ENCODE data around the gene ASPDH. TPM values are rescaled to one million over a fixed set of nuclear protein-coding genes. Genes with fewer than 3 reads are reported as not detected.

Gene ASPDH
- total and polyA plus RNA-seq, 2 of the 13 experiments (the other 11 are each of a cell fraction or from before 2014, with no cell fraction given), result 2.2 to 3.3 TPM

DNA sequence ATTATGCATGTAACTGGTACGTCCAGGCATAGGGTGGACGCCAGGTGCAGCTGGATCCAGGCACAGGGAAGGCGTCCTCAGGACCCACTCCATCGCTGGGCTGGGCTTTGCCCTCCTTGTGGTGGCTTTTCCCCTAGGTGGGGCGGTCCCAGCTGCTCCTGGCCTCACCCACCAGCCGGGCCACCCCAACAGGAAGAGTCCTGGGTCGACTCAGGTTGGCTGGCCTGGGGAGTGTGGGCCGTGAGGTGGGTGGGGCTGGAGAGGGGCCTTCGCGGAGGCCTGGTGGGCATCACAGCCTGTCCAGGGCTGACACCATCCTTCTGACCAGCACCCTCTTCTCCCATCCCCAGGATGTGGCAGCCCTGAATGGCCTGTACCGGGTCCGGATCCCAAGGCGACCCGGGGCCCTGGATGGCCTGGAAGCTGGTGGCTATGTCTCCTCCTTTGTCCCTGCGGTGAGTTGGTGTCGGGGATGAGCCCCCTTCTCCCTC is 33.9 kb downstream of the ASPDH start:
- Histone ChIP-seq H2AFZ (ENCODE audit: low read length) (no peak overlapping the region), H3K9me3 (ENCODE audit: low read length) (no peaks in the 10 kb centered on the region), H3K36me3 (replicated peaks in 1 of 2; ENCODE audit: control insufficient read depth in 1 of 2, insufficient read depth in 2 of 2, low read length in 2 of 2) (no peaks in the 10 kb centered on the region), H3K27me3 (ENCODE audit: control insufficient read depth in 1 of 2, insufficient read depth in 2 of 2, low read length in 2 of 2) (peaks cover 4 to 13% of the 10 kb centered on the region in 2 experiments; a peak in 3 of 5 replicates), H3K4me3 (replicated peaks in 1 of 3; ENCODE audit: insufficient read depth in 1 of 3, low read depth in 2 of 3, low read length in 3 of 3) (no peak overlapping the region), H3K9ac (ENCODE audit: insufficient read depth, low read depth, low read length) (no peak overlapping the region), H3K79me2 (ENCODE audit: insufficient read depth, low read length) (no peaks in the 10 kb centered on the region), H3K4me2 (ENCODE audit: low read depth, low read length) (no peak overlapping the region), H3K4me1 (ENCODE audit: insufficient read depth, low read length) (no peaks in the 10 kb centered on the region), H4K20me1 (ENCODE audit: insufficient read depth, low read length) (no peaks in the 10 kb centered on the region), H3K27ac (ENCODE audit: extremely low read length, insufficient read depth, low read length) (no peak overlapping the region)
- ChIA-PET CTCF (ENCODE audit: low intra/inter-chr PET ratio, low total read pairs) (interaction anchor here (1.2 to 2.4 kb wide), 4 partner anchors 16 to 123 kb away, joined by 5 to 71 read pairs (median 15); partner anchors contain the start of gene NAPSA), POLR2A (interaction anchor here (1.4 kb wide), 1 partner anchor 111 kb away, joined by 3 read pairs; no protein-coding TSS in a partner anchor)
- ATAC-seq (no peak; the same call in 2 of the 3 replicates), DNase-seq (ENCODE audit: low spot score) (no peak), FAIRE-seq (no peak)
- in situ Hi-C loops (cut with HindIII; ENCODE audit: extremely low pct_ligation_motif_present, low pct_unique_long_range_greater_than_20kb) (no loop called here), intact Hi-C loops (cut with micrococcal nuclease; ENCODE audit: unreplicated experiment) (loop anchor here (1.0 kb wide), 2 partner anchors 112 to 123 kb away; no protein-coding TSS in a partner anchor)
- 22% methylated on average over 5 of the region's 16 CpGs for WGBS (ENCODE audit: low lambda C conversion rate)
- 0 out of 2 replicates have a peak, but pooled peaks have one; percentile 67 for TF ChIP-seq ZNF329 (CRISPR knock-in tag; IDR thresholded peaks at IDR 0.05; ENCODE audit: low read depth)
- TF ChIP-seq, protein P1, sequence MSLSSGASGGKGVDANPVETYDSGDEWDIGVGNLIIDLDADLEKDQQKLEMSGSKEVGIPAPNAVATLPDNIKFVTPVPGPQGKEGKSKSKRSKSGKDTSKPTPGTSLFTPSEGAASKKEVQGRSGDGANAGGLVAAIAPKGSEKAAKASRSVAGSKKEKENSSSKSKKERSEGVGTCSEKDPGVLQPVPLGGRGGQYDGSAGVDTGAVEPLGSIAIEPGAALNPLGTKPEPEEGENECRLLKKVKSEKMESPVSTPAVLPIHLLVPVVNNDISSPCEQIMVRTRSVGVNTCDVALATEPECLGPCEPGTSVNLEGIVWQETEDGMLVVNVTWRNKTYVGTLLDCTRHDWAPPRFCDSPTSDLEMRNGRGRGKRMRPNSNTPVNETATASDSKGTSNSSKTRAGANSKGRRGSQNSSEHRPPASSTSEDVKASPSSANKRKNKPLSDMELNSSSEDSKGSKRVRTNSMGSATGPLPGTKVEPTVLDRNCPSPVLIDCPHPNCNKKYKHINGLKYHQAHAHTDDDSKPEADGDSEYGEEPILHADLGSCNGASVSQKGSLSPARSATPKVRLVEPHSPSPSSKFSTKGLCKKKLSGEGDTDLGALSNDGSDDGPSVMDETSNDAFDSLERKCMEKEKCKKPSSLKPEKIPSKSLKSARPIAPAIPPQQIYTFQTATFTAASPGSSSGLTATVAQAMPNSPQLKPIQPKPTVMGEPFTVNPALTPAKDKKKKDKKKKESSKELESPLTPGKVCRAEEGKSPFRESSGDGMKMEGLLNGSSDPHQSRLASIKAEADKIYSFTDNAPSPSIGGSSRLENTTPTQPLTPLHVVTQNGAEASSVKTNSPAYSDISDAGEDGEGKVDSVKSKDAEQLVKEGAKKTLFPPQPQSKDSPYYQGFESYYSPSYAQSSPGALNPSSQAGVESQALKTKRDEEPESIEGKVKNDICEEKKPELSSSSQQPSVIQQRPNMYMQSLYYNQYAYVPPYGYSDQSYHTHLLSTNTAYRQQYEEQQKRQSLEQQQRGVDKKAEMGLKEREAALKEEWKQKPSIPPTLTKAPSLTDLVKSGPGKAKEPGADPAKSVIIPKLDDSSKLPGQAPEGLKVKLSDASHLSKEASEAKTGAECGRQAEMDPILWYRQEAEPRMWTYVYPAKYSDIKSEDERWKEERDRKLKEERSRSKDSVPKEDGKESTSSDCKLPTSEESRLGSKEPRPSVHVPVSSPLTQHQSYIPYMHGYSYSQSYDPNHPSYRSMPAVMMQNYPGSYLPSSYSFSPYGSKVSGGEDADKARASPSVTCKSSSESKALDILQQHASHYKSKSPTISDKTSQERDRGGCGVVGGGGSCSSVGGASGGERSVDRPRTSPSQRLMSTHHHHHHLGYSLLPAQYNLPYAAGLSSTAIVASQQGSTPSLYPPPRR (CRISPR knock-in tag; IDR thresholded peaks at IDR 0.05; ENCODE audit: borderline replicate concordance), result no peak
- TF ChIP-seq HCFC1 (IDR thresholded peaks at IDR 0.05; ENCODE audit: low read depth, low read length), result no peak
- TF ChIP-seq, protein P2, sequence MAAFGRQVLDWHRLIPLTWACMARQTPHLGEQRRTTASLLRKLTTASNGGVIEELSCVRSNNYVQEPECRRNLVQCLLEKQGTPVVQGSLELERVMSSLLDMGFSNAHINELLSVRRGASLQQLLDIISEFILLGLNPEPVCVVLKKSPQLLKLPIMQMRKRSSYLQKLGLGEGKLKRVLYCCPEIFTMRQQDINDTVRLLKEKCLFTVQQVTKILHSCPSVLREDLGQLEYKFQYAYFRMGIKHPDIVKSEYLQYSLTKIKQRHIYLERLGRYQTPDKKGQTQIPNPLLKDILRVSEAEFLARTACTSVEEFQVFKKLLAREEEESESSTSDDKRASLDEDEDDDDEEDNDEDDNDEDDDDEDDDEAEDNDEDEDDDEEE (CRISPR knock-in tag; IDR thresholded peaks at IDR 0.05), result no peak
- no peak for TF ChIP-seq ZSCAN21 (CRISPR knock-in tag; IDR thresholded peaks at IDR 0.05; ENCODE audit: borderline replicate concordance)
- TF ChIP-seq, protein P3, sequence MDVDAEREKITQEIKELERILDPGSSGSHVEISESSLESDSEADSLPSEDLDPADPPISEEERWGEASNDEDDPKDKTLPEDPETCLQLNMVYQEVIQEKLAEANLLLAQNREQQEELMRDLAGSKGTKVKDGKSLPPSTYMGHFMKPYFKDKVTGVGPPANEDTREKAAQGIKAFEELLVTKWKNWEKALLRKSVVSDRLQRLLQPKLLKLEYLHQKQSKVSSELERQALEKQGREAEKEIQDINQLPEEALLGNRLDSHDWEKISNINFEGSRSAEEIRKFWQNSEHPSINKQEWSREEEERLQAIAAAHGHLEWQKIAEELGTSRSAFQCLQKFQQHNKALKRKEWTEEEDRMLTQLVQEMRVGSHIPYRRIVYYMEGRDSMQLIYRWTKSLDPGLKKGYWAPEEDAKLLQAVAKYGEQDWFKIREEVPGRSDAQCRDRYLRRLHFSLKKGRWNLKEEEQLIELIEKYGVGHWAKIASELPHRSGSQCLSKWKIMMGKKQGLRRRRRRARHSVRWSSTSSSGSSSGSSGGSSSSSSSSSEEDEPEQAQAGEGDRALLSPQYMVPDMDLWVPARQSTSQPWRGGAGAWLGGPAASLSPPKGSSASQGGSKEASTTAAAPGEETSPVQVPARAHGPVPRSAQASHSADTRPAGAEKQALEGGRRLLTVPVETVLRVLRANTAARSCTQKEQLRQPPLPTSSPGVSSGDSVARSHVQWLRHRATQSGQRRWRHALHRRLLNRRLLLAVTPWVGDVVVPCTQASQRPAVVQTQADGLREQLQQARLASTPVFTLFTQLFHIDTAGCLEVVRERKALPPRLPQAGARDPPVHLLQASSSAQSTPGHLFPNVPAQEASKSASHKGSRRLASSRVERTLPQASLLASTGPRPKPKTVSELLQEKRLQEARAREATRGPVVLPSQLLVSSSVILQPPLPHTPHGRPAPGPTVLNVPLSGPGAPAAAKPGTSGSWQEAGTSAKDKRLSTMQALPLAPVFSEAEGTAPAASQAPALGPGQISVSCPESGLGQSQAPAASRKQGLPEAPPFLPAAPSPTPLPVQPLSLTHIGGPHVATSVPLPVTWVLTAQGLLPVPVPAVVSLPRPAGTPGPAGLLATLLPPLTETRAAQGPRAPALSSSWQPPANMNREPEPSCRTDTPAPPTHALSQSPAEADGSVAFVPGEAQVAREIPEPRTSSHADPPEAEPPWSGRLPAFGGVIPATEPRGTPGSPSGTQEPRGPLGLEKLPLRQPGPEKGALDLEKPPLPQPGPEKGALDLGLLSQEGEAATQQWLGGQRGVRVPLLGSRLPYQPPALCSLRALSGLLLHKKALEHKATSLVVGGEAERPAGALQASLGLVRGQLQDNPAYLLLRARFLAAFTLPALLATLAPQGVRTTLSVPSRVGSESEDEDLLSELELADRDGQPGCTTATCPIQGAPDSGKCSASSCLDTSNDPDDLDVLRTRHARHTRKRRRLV (CRISPR knock-in tag; IDR thresholded peaks at IDR 0.05), result no peak
- TF ChIP-seq ZNF251 (CRISPR knock-in tag; IDR thresholded peaks at IDR 0.05), result no peak
- TF ChIP-seq ZNF556 (CRISPR knock-in tag; IDR thresholded peaks at IDR 0.05; ENCODE audit: borderline replicate concordance), result no peak
- BruUV-seq (replicated peaks), result no TSS peak
